Transverse colon (tissue), 4 donors: ENCODE data around the gene RER1.

Experiments
- POLR2A ChIP-seq: fragments of 450-650 bp; IDR thresholded peaks from one replicate; pipeline ENCODE4 v1.6.1; 2016; ENCODE audit warnings: antibody characterized with exemption, mild to moderate bottlenecking, moderate library complexity
- POLR2AphosphoS5 ChIP-seq, 3 donors: sonication (generic); formaldehyde crosslinking; IDR thresholded peaks; one replicate each; pipeline ENCODE4 v1.6.1; 2016; ENCODE audit warnings: antibody characterized with exemption in 3 of 3
- TF ChIP-seq, protein P1 (sequence below), 5 experiments: fragments of 200-600 bp in 3 of 5; fragments of 450-650 bp in 2 of 5; sonication (generic) in 3 of 5; IDR thresholded peaks; 1 replicate in 2 of 5; 2 replicates in 3 of 5; pipeline ENCODE4 v1.5.1; 2016 to 2017; ENCODE audit warnings: antibody characterized with exemption in 5 of 5, inconsistent platforms in 3 of 5, mild to moderate bottlenecking in 2 of 5, moderate library complexity in 1 of 5

DNA sequence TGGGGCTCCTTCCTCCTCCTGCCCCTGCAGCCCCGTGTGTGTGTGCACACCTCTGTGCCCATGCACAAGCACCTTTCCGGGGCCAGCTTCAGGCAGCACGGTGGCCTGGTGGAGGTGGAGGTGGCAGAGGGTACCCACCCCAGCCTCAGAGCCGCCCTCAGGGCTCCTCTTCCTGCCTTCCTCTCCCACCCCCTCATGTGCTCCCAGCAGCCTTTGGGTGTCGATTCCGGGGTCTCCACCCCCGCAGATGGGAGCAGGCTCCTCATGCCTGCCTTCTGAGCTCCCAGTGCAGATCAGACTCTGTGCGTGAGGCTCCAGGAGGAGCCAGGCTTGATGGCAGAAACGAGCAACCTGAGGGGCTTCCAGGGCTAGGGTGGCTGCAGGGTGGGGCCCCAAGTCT, 55.2 kb downstream of the RER1 start:
- TF ChIP-seq, protein P1, sequence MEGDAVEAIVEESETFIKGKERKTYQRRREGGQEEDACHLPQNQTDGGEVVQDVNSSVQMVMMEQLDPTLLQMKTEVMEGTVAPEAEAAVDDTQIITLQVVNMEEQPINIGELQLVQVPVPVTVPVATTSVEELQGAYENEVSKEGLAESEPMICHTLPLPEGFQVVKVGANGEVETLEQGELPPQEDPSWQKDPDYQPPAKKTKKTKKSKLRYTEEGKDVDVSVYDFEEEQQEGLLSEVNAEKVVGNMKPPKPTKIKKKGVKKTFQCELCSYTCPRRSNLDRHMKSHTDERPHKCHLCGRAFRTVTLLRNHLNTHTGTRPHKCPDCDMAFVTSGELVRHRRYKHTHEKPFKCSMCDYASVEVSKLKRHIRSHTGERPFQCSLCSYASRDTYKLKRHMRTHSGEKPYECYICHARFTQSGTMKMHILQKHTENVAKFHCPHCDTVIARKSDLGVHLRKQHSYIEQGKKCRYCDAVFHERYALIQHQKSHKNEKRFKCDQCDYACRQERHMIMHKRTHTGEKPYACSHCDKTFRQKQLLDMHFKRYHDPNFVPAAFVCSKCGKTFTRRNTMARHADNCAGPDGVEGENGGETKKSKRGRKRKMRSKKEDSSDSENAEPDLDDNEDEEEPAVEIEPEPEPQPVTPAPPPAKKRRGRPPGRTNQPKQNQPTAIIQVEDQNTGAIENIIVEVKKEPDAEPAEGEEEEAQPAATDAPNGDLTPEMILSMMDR (IDR thresholded peaks at IDR 0.05), result no peak
- TF ChIP-seq POLR2A (no peak), POLR2AphosphoS5 (IDR thresholded peaks at IDR 0.05) (no peak)
